Tongue (tissue), 2 donors: ENCODE results near the gene IQCF6. TPM values are rescaled to one million over a fixed set of nuclear protein-coding genes. Genes with fewer than 3 reads are reported as not detected.
"Not testable (repeated sequence)": the region's sequence is repeated elsewhere in the genome, so short reads cannot be mapped to it uniquely, and the experiment has no call there.

Experiments
- DNase-seq: peaks from one replicate; pipeline ENCODE4 v3.0.0-alpha.2; 2015
- total RNA-seq: library from RNA; depleted of rRNA; stranded (reverse); fragments of >200 nt; gene quantifications from one replicate; pipeline ENCODE4 v1.2.3, GENCODE V29; 2014

IQCF6 gene
- total RNA-seq: not detected

DNA sequence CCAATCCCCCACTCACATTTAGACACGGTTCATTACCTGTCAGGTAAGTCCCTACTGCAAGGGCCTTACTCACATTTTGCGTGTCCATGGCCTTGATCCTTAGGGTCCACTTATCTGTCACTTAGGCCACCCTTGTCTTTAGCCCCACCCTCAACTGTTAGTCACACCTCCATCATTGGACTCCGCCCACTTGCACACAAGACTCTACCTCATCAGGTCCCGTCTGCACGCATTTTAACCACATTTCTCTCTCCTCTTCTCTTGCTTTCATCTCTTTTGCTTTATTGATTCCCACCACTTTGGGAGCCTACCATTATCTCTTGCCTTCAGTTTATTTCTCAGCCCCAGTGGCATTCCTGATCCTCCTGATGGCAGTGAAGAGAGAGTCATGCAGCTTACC, at the start of gene IQCF6:
TSS of gene IQCF6 (minus strand) at position 101 of the 400 bp plus-strand sequence. CDS start at position 88, 13 bp downstream.
- DNase-seq: no peak

DNA sequence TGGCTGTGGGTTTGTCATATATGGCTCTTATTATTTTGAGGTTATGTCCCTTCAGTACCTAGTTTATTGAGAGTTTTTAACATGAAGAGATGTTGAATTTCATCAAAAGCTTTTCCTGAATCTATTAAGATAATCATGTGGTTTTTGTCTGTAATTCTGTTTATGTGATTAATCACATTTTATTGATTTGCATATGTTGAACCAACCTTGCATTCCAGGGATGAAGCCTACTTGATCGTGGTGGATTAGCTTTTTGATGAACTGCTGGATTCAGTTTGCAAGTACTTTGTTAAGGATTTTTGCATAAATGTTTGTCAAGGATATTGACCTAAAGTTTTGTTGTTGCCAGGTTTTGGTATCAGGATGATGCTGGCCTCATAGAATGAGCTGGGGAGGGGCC, 49.3 kb upstream of the IQCF6 start:
- DNase-seq: no peak

DNA sequence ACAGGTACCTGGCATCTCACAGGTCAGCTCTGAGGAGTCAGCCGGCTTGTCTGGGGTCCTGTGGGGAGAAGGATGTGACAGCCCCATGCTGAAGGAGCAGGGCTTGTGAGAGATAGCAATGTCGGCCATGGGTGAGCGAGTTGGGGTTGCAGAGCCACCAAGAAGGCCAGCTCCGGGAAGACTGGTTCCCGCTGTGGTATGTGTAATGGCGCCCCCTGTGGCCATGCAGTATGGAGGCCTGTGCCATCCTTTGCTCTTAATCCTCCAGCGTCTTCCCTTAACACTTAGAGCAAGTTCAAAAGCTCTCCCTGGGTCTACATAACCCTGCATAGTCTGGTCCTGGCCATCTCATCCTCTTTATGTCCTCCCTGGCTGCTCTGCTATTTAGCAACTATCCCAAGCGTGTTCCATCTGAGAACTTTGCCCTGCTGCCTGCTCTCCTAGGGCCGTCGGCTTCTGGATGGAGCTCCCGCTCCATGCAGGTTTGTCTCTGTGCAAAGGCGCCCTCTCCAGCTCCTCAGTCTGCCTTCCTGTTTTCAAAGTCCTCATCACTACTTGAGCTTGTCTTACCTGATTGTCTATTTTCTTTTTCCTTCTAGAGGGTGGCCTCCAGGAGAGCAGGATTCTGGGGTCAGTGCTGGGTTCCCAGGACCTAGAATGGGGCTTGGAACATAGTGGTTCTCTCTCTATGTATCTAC, 40.8 kb upstream of the IQCF6 start:
- DNase-seq: no peak

DNA sequence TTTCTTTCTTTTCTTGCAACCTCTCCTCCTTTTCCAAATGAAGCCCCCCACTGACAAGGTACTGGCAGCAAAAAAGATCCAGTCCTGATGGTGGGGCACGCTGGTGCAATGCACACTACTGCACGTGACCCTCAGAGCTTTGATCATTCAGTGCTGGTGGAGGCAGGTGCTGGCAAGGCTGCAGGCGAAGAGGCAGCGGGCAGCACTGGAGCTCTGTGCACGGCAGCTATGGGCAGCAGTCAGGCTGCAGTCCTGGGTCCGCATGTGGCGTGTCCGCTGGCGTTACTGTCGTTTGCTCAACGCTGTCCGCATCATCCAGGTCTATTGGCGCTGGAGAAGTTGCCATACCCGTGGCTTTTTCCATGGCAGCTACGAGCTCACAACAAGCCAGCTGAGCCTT, 40.1 kb upstream of the IQCF6 start:
- no peak for DNase-seq

DNA sequence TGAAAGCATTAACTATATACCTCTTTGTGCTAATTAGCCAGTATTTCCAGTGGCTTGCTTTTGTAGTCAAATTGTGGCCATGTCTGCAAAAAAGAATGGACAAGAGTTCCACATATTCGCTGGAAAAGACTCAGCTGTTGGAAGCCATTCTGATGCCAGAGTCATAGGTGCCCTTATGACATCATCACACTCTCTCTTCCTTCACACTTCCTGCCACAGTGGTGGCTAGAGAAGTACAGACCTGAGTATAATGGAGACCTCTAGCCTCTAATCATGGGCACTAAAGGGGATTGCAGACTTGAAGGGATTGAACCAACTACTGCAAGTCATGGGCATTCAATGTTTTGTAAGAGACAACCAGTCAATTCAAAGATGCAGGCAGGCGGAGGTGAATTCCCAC, 38.3 kb upstream of the IQCF6 start:
- no peak for DNase-seq

DNA sequence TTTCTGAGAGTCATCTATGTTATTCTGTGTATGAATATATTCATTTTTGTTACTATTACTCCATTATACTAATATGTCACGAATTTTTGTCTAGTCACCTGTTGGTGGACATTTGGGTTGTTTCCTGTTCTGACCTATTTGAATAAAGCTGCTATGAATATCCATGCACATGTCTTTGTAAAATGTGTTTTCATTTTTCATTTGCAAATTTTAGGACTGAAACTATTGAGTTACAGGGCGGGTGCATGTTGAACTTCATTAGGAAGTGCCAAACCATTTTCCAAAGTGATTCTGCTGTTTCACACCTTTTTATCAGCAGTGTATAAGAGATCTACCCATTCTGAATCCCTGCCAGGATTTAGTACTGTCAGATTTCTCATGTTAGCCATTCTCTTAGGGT, 37.7 kb upstream of the IQCF6 start:
- no peak for DNase-seq

DNA sequence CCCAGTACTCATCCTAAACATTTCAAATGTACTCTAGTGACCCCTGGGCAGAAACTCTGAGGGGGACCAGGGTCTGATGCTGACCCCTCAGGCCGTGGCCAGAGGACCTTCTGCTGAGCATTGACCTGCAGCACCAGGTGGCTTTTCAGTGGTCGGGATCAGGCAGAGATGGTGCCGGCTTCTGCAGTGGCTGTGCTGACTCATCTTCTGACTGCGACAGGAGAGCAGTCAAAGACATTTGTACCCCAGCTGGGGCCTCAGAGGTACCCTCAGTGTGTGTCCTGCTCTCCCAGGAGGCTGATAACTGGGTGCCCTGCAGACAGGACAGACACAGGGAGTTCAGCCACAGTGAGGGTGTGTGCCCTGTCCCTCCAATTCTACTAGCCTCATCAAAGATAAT, 36.6 kb upstream of the IQCF6 start:
- DNase-seq: no peak

DNA sequence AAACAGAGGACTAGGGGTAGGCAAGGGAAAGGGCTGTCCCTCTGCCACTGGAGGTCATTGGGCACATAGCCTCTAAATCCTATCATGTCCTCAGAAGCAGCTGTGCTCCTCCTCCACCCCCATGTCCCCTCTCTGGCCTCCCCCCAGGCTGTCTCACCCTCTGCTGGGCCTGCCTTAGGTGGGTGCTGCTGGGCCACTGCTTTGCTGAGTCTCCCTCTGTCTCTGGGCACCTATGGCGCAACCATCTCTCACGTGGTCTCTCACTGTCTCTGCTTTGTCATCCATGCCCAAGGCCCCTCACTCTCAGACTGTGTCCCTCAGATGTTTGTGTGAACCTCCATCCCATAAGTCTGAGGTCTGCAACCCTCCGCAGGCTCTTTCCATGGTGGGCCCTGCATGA, 35.0 kb upstream of the IQCF6 start:
- no peak for DNase-seq

DNA sequence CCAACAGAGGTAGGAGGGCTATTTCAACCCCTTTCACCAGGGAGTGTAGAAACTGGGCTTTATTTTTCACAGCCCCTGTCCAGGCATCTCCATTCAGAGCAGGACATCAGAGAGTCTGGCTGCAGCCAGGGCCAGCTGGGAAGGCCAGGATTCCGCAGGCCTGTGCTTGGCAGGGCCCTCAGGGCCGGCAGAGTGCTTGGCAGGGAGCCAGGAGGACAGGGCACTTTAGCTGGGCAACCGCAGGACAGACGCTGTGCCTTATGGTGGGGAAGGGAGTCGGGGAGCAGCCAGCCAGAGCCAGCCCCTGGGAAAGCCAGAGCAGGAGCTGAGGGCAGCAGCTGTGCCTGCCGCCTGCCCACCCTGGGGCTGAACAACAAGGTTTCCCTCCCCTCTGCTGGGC, 34.5 kb upstream of the IQCF6 start:
- DNase-seq: peak; percentile 67

DNA sequence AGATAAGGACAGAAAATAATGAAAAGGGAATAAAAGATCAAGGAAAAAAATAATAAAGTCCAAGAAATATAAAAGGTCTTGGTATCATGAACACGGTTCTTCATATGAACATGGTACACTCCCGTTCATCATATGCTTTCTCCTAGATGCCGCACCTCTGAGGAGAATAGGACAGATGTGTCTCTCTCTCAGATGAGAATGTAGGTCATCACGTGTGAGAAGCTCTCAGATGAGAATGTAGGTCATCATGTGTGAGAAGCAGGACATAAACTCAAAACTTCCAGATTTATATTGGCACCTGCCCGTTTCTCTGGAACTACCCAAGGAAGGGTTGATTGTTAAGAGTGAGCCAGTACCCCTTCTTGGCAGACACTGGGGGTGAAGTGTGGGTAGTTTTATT, 29.9 kb upstream of the IQCF6 start:
- no peak for DNase-seq

DNA sequence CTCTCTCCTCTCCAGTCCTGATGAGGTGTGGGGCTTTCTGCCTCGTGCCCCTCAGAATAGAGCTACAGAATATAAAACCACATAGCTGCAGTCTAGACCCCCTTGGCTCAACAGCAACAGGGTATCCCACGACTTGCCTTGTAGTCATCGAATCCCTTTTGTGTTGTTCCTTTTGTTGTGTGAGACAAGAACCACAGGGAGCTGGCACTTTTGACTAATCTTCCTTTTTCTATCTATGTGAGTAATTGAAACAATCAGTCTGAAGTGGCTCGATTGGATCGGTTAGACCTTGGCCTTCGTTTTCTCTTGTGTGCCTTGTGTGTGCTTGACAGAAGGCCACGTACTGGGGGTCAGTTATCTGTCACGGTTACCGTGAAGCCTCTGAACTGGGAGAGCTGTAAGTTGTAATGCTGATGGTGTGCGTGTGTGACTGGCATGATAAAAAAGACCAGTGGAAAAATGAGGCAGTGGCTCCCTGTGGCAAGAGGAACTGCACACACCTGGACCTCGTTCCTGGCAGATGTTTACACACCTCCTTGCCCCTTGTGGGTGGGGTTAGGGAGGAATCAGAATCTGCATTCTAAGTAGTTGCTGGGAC, 23.2 kb upstream of the IQCF6 start:
- no peak for DNase-seq

DNA sequence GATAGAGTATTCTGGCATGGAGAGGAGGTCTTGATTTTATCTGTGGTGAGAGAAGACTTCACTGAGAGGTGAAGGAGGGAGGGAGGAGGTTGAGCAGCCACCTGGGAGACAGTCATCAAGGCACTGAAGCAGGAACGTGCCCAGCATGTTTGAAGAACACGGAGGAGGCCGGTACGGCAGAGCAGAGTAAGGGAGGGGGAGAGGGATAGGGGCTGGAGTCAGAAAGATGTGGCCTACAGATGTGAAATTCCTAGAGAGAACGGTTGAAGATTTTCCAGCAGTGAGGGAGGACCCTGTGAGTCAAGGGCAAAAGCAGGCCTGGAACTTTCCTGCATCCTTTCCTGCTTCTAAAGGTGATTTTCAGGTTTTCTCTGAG, 21.7 kb upstream of the IQCF6 start:
- DNase-seq: no peak

DNA sequence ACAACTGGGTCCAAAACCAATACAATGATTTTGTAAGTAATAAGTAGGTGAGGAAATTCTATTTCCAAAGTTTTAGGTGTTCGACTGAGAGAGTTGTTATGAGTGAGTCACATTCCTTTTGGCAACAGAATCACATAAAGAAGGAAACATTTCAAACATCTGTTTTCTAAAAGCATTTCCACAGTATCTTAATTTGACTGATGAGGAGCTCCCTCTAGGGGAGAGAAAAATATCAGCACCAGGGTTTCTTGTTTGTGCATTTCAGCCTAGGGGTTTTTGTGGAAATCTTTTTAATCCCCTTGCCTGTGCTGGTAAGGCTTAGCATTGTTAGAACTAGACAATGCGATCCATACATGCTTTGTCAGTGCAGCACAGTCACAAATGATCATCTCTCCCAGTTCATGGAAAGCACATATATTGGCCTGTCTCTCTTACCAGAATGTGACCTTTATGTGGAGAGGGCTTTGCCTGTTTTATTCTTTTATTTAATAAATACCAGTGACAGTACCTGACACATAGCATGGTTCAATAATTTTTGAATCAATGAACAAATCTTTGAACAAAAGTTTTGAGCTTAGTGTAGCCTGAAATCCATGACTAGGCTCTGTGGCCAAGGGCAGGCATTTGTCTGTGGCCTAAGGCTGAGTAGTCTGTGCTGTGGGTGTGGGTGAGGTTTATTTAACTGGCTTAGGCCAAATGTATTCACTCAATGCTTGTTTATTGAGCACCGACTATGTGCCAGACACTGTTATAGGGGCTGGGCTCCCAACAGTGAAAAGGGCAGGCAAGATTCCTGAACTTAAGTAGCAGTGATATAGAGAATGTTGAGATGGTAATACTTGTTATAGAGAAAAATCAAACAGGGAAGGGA, 21.1 kb upstream of the IQCF6 start:
- peak; percentile 86 for DNase-seq

DNA sequence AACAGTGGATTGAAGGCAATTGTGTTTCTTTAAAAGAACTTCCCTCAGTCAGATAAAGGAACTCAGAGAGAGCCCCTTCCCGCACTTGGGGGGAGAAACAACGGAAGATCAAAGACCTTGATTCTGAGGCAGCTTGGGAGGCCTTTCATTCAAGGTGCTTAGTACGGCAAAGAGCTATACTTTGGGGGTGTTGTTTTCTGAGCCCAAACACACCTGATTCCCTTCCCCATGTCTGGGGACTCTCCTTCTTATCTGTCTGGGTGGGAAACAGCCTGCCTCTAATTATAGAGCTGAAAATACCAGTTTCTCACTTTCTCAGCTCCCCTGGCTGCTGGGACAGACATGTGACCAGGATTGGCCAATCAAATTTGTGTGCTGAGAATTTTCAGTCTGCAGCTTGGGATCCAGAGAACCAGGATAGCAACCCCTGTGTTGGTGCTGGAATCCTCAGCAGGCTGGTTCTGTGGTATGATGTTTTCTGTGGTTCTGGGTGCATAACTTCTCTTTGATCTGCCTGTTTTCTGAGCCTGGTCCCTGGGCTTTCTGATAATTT, 19.4 kb upstream of the IQCF6 start:
- DNase-seq: no peak

DNA sequence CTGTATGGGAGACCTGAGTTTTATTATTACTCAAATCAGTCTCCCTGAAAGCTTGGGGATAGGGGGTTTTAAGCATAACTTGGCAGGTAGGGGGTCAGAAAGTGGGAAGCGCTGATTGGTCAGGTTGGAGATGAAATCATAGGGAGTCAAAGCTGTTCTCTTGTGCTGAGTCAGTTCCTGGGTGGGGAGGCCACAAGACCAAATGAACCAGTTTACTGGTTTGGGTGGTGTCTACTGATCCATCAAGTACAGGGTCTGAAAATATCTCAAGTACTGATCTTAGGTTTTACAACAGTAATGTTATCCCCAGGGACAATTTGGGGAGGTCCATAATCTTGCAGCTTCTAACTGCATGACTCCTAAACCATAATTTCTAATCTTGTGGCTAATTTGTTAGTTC, 17.8 kb upstream of the IQCF6 start:
- no peak for DNase-seq

DNA sequence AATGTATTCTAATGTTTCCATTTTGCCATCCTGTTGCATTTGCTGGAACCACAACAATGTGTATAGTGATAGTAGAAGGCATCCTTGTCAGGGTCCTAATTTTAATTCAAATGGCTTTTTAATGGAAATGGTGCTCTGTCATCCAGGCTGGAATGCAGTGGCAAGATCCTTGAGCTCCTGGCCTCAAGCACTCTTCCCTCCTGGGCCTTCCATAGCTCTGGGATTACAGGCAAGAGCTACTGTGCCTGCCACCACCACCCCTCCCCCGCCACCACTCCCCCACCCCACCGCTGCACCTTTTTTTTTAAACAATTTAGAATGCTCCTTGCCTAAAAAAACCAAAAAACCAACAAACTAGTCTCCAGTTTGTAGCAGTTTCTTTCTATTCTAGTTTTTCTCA, 15.2 kb upstream of the IQCF6 start:
- no peak for DNase-seq

DNA sequence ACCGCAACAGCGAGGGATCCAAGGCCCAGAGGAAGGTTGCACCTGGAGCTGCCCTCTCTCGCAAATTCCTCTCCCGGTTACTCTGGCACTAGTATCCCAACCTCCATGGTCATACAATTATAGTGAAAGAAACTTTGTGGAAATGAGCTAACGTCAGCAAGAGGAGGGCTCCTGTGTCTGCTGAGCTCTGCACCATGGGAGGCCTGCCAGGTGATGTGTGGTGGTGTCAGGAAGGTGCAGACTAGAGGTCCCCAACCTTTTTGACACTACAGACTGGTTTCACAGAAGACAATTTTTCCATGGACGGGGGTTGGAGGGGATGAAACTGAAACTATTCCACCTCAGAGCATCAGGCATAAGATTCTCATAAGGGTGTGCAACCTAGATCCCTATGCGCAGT, 13.2 kb upstream of the IQCF6 start:
- DNase-seq: no peak

DNA sequence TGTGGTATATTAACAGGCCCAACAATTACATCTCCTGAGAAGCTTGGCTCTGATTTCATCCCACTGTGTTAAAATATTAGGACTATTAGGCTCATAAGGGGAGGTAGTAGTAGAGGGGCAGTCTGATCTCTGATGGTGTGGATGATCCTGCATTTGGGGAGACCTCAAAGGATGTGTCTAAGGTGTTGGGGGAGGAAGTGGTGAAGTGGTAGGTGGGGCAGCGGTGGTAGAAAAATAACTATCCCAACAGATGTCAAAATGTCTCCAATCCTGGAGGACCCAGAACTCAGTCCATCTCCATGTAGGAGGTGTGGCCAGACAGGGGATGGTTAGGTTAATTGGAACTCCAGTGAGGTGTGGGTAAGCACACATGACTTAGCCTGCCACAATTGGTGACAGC, 10.4 kb upstream of the IQCF6 start:
- DNase-seq: no peak

DNA sequence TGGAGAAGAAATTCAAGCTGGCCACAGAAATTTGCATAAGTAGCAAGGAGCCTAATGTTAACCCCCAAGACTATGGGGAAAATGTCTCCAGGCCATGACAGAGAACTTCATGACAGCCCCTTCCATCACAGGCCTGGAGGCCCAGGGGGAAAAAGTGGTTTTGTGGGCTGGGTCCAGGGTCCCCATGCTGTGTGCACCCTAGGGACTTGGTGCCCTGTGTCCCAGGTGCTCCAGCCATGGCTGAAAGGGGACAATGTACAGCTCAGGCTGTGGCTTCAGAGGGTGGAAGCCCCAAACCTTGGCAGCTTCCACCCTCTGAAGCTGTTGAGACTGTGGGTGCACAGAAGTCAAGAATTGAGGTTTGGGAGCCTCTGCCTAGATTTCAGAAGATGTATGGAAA, 8.5 kb upstream of the IQCF6 start:
- not testable (repeated sequence) for DNase-seq

DNA sequence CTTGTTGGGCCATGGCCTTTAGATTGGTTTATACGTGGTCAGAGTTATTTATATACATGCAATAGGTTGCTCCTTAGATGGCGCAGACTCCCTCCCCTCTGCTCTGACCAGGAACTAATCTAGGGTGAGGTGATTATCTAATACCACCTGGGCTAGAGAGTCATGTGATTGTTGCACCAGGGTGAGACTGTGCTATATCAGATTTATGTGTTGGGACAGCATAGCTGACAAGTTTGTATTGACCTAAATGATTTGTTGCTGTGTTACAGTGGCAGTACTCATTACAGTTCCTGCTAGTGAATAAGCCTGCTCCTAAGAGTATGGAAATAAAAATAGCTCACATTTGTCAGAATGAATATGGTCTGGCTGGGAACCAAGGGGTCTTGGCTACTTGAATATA, 7.2 kb upstream of the IQCF6 start:
- peak; percentile 21 for DNase-seq

DNA sequence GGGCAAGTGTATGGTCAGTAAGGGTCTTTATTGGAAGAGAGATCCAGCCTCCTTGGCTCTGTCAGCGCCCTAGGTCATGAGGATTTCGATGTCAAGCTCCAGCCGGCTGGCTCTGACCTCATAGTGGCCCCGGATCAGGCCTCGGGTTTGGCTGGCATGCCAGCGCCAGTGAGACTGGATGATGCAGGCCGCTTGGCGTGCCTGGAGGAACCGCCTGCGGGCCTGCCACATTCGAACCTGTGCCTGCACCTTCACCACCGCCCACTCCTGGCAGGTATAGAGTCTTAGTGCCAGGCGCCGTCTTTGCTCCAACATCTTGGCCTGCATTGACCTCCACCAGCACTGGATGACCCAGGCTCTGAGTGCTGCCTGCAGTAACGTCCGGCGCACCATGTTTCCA, 483 bp downstream of the IQCF6 start:
- DNase-seq: no peak

DNA sequence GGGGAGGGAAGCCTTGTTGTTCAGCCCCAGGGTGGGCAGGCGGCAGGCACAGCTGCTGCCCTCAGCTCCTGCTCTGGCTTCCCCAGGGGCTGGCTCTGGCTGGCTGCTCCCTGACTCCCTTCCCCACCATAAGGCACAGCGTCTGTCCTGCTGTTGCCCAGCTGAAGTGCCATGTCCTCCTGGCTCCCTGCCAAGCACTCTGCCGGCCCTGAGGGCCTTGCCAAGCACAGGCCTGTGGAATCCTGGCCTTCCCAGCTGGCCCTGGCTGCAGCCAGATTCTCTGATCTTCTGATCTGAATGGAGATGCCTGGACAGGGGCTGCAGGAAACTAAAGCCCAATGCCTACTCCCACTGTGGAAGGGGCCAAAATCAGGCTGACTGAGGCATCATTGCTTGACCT, 1.1 kb downstream of the IQCF6 start:
- peak; percentile 87 for DNase-seq

DNA sequence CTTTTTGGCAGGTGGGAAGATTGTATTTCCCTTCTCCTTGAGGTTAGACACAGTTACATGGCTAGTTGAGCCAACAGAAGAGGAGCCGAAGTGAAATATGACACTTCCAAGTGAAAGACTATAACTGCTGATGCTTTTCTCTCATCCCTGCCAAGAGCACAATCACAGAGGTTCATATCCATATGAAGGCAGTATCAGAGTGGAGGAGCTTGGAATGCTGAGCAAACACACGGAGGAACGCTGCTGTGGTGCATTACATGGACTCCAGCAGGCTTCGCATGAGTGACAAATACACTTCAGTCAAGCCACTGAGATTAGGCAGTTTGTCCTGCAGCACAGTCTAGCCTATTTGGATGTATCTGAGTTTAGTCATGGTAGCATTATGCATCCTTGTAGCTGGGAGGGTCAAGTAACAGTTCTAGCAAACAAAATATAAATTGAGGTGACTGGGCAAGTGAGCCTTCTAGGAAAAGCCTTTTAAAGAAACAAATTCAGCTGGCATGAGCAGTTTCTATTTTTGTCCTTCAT, 5.4 kb downstream of the IQCF6 start:
- DNase-seq: peak; percentile 1
